Transverse colon (tissue), 3 donors: ENCODE data around the gene FAM98A.

Source experiments
- POLR2A ChIP-seq: fragments of 450-650 bp; IDR thresholded peaks from one replicate; pipeline ENCODE4 v1.6.1; 2016; ENCODE audit warnings: antibody characterized with exemption, mild to moderate bottlenecking, moderate library complexity
- TF ChIP-seq, protein P1 (sequence below), 5 experiments: fragments of 200-600 bp in 3 of 5; fragments of 450-650 bp in 2 of 5; sonication (generic) in 3 of 5; IDR thresholded peaks; 1 replicate in 2 of 5; 2 replicates in 3 of 5; pipeline ENCODE4 v1.5.1; 2016 to 2017; ENCODE audit warnings: antibody characterized with exemption in 5 of 5, inconsistent platforms in 3 of 5, mild to moderate bottlenecking in 2 of 5, moderate library complexity in 1 of 5

DNA sequence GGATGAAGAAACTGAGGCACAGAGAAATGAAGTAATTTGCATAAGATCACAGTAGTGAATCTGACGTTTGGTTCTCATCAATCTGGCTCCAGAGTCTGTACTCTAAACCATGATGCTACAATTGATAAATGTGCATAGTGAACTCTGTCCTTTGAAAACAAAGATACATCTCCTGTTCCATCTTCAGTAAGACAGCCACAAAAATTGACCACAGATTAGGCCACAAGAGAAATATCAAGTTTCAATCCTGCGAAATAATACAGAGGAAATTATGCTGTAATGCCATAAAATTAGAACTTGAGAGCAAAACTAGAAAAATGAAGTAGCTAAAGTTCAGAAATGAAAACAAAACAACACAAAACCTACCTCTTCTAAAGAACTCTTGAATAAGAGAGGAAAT lies 28.4 kb downstream of the FAM98A start:
- TF ChIP-seq POLR2A, result no peak
- TF ChIP-seq, protein P1, sequence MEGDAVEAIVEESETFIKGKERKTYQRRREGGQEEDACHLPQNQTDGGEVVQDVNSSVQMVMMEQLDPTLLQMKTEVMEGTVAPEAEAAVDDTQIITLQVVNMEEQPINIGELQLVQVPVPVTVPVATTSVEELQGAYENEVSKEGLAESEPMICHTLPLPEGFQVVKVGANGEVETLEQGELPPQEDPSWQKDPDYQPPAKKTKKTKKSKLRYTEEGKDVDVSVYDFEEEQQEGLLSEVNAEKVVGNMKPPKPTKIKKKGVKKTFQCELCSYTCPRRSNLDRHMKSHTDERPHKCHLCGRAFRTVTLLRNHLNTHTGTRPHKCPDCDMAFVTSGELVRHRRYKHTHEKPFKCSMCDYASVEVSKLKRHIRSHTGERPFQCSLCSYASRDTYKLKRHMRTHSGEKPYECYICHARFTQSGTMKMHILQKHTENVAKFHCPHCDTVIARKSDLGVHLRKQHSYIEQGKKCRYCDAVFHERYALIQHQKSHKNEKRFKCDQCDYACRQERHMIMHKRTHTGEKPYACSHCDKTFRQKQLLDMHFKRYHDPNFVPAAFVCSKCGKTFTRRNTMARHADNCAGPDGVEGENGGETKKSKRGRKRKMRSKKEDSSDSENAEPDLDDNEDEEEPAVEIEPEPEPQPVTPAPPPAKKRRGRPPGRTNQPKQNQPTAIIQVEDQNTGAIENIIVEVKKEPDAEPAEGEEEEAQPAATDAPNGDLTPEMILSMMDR (IDR thresholded peaks at IDR 0.05), result no peak
